IMR-90 (cell line): ENCODE measurements around the gene IFNAR2. TPM values are rescaled to one million over a fixed set of nuclear protein-coding genes. Genes with fewer than 3 reads are reported as not detected.

ENCODE experiments used
- ATAC-seq: fragments of 200-7000 bp; cut with Tn5 transposase; 2 replicates; pipeline ENCODE4 v1.9.1; 2020; ENCODE audit warnings: low read depth, mild to moderate bottlenecking, moderate library complexity
- BruUV-seq: library from RNA; stranded (reverse); fragments of 400-500 nt; replicated peaks from 2 replicates; lab custom pipeline; 2021; lab: Mats Ljungman, UMichigan
- CTCF ChIA-PET: fragments of 300-600 bp; formaldehyde crosslinking; extraction: SDS; loops from one replicate; lab custom pipeline; 2021; ENCODE audit warnings: antibody characterized with exemption; lab: Yijun Ruan, JAX
- POLR2A ChIA-PET: fragments of 300-600 bp; sonication (Branson Sonifier 250); formaldehyde crosslinking; loops from one replicate; lab custom pipeline; 2022; ENCODE audit warnings: antibody characterized with exemption; ENCODE audit not compliant: unreplicated experiment; lab: Charles Lee
- DNase-seq: peaks from one replicate; pipeline ENCODE4 v3.0.0; 2013
- H2AFZ ChIP-seq: replicated peaks from 2 replicates; pipeline ENCODE3; 2013; ENCODE audit warnings: low read length, mild to moderate bottlenecking; ENCODE audit not compliant: poor library complexity
- H2AK5ac ChIP-seq: 2 replicates; pipeline ENCODE4 v1.6.1; 2013; ENCODE audit warnings: low read depth, low read length, inconsistent platforms
- H2AK9ac ChIP-seq: replicated peaks from 2 replicates; pipeline ENCODE3; 2013; ENCODE audit warnings: mild to moderate bottlenecking, low read depth, low read length, moderate library complexity; ENCODE audit not compliant: poor library complexity
- H2BK120ac ChIP-seq: 2 replicates; pipeline ENCODE4 v1.6.1; 2013; ENCODE audit warnings: low read depth, low read length, inconsistent platforms
- H2BK15ac ChIP-seq: 3 replicates; pipeline ENCODE4 v1.6.1; 2013; ENCODE audit warnings: low read depth, low read length, inconsistent platforms
- H2BK20ac ChIP-seq: 2 replicates; pipeline ENCODE4 v1.6.1; 2013; ENCODE audit warnings: low read depth, mild to moderate bottlenecking, inconsistent platforms, low read length, moderate library complexity
- H2BK5ac ChIP-seq: 2 replicates; pipeline ENCODE4 v1.6.1; 2013; ENCODE audit warnings: mild to moderate bottlenecking, low read depth, low read length, inconsistent platforms; ENCODE audit not compliant: poor library complexity, severe bottlenecking
- H3K14ac ChIP-seq: replicated peaks from 2 replicates; pipeline ENCODE4 v1.6.1; 2013; ENCODE audit warnings: low read depth, low read length, inconsistent platforms
- H3K18ac ChIP-seq: 2 replicates; pipeline ENCODE4 v1.6.1; 2013; ENCODE audit warnings: low read depth, low read length, control low read depth
- H3K23ac ChIP-seq: 2 replicates; pipeline ENCODE4 v1.6.1; 2013; ENCODE audit warnings: low read depth, low read length, inconsistent platforms
- H3K27ac ChIP-seq: 2 replicates; pipeline ENCODE4 v1.5.1; 2013; ENCODE audit warnings: mild to moderate bottlenecking, control low read depth, low read length; ENCODE audit not compliant: insufficient read depth
- H3K27me3 ChIP-seq: 2 replicates; pipeline ENCODE4 v1.6.1; 2013; ENCODE audit warnings: low read length; ENCODE audit not compliant: control insufficient read depth, insufficient read depth
- H3K36me3 ChIP-seq: 2 replicates; pipeline ENCODE4 v1.6.1; 2013; ENCODE audit warnings: low read length, mixed read lengths; ENCODE audit not compliant: control insufficient read depth, insufficient read depth
- H3K4ac ChIP-seq: 2 replicates; pipeline ENCODE4 v1.6.1; 2013; ENCODE audit warnings: low read depth, low read length, inconsistent platforms
- H3K4me1 ChIP-seq: 2 replicates; pipeline ENCODE4 v1.6.1; 2013; ENCODE audit warnings: low read length, mixed read lengths; ENCODE audit not compliant: control insufficient read depth, insufficient read depth
- H3K4me2 ChIP-seq: 2 replicates; pipeline ENCODE4 v1.6.1; 2013; ENCODE audit warnings: low read depth, mild to moderate bottlenecking, control low read depth, low read length, moderate library complexity
- H3K4me3 ChIP-seq: 2 replicates; pipeline ENCODE4 v1.5.1; 2013; ENCODE audit warnings: low read depth, mild to moderate bottlenecking, control low read depth, low read length, moderate library complexity; ENCODE audit not compliant: insufficient read depth
- H3K56ac ChIP-seq: 2 replicates; pipeline ENCODE4 v1.6.1; 2013; ENCODE audit warnings: low read length, inconsistent platforms; ENCODE audit not compliant: insufficient read depth; ENCODE audit errors: extremely low read depth
- H3K79me1 ChIP-seq, 2 experiments: 2 replicates each; pipeline ENCODE4 v1.6.1; 2013; ENCODE audit warnings: low read length in 2 of 2, inconsistent platforms in 1 of 2, low read depth in 1 of 2
- H3K9ac ChIP-seq: 2 replicates; pipeline ENCODE4 v1.6.1; 2013; ENCODE audit warnings: low read depth, low read length, control low read depth
- H3K9me1 ChIP-seq: 2 replicates; pipeline ENCODE4 v1.6.1; 2013; ENCODE audit warnings: low read length, inconsistent platforms; ENCODE audit not compliant: insufficient read depth
- H3K9me3 ChIP-seq: 2 replicates; pipeline ENCODE4 v1.6.1; 2013; ENCODE audit warnings: low read length; ENCODE audit not compliant: control insufficient read depth, insufficient read depth
- H4K20me1 ChIP-seq: 2 replicates; pipeline ENCODE4 v1.6.1; 2013; ENCODE audit warnings: low read length, inconsistent platforms; ENCODE audit not compliant: insufficient read depth
- H4K5ac ChIP-seq: 2 replicates; pipeline ENCODE4 v1.6.1; 2013; ENCODE audit warnings: mild to moderate bottlenecking, low read depth, low read length, control low read depth
- H4K8ac ChIP-seq, 2 experiments: 2 replicates each; pipeline ENCODE4 v1.6.1; 2013; ENCODE audit warnings: low read depth in 2 of 2, low read length in 2 of 2, control low read depth in 1 of 2, inconsistent platforms in 1 of 2
- H4K91ac ChIP-seq: 2 replicates; pipeline ENCODE4 v1.6.1; 2013; ENCODE audit warnings: low read depth, low read length, inconsistent platforms; ENCODE audit not compliant: insufficient read depth
- BHLHE40 ChIP-seq: fragments of 150-350 bp; IDR thresholded peaks from 2 replicates; pipeline ENCODE4 v1.6.1; 2016; ENCODE audit warnings: mild to moderate bottlenecking, low read depth, low read length
- CEBPB ChIP-seq: IDR thresholded peaks from 2 replicates; pipeline ENCODE4 v1.6.1; 2012; ENCODE audit warnings: low read depth, low read length, improper control_type of control experiment
- CHD1 ChIP-seq: IDR thresholded peaks from 2 replicates; pipeline ENCODE4 v1.6.1; 2012; ENCODE audit warnings: low read depth, low read length, improper control_type of control experiment
- FOS ChIP-seq: fragments of 150-350 bp; IDR thresholded peaks from 2 replicates; pipeline ENCODE4 v1.6.1; 2016; ENCODE audit warnings: low read depth, low read length
- MAFK ChIP-seq: IDR thresholded peaks from 2 replicates; pipeline ENCODE4 v1.6.1; 2012; ENCODE audit warnings: low read depth, low read length, improper control_type of control experiment
- MAZ ChIP-seq: IDR thresholded peaks from 2 replicates; pipeline ENCODE4 v1.6.1; 2012; ENCODE audit warnings: low read depth, mild to moderate bottlenecking, low read length, improper control_type of control experiment, moderate library complexity, borderline replicate concordance
- MXI1 ChIP-seq: IDR thresholded peaks from 2 replicates; pipeline ENCODE4 v1.6.1; 2012; ENCODE audit warnings: low read depth, mild to moderate bottlenecking, low read length, moderate library complexity, borderline replicate concordance
- NFE2L2 ChIP-seq: fragments of 150-350 bp; IDR thresholded peaks from 2 replicates; pipeline ENCODE4 v1.6.1; 2016; ENCODE audit warnings: low read depth, mild to moderate bottlenecking, low read length
- POLR2A ChIP-seq: IDR thresholded peaks from 2 replicates; pipeline ENCODE4 v1.6.1; 2012; ENCODE audit warnings: mild to moderate bottlenecking, low read depth, low read length
- RAD21 ChIP-seq: IDR thresholded peaks from 2 replicates; pipeline ENCODE4 v1.6.1; 2012; ENCODE audit warnings: low read length, improper control_type of control experiment
- RCOR1 ChIP-seq: IDR thresholded peaks from 2 replicates; pipeline ENCODE4 v1.6.1; 2012; ENCODE audit warnings: mild to moderate bottlenecking, low read length, improper control_type of control experiment; ENCODE audit not compliant: insufficient replicate concordance
- RFX5 ChIP-seq: IDR thresholded peaks from 2 replicates; pipeline ENCODE4 v1.8.0; 2012; ENCODE audit warnings: low read depth, mild to moderate bottlenecking, low read length, moderate library complexity
- SMC3 ChIP-seq: fragments of 150-350 bp; IDR thresholded peaks from 2 replicates; pipeline ENCODE4 v1.6.1; 2016; ENCODE audit warnings: low read depth, mild to moderate bottlenecking, antibody characterized with exemption, low read length, moderate library complexity
- USF2 ChIP-seq: fragments of 150-350 bp; IDR thresholded peaks from 2 replicates; pipeline ENCODE4 v1.6.1; 2017; ENCODE audit warnings: mild to moderate bottlenecking, antibody characterized with exemption, low read length, low read depth
- WGBS, 2 experiments: methylation state at CpG; one replicate each; pipeline versions ENCODE4 v1.1.5 to v1.1.7; 2013; ENCODE audit warnings: missing lambda C conversion rate in 2 of 2; ENCODE audit not compliant: insufficient read length in 1 of 2; ENCODE audit errors: extremely low coverage in 2 of 2; 5-methylcytosine and 5-hydroxymethylcytosine counted together
- dilution Hi-C: fragments of 300-500 bp; cut with HindIII; formaldehyde crosslinking; loops from one replicate; pipeline ENCODE4 v1.14.3; 2018; ENCODE audit warnings: low sequenced_read_pairs; ENCODE audit not compliant: unreplicated experiment
- in situ Hi-C: fragments of 300-500 bp; cut with MboI; formaldehyde crosslinking; loops from 3 replicates; pipeline ENCODE4 v1.14.3; 2019; ENCODE audit warnings: low sequenced_read_pairs, inconsistent platforms, mixed read lengths
- intact Hi-C: fragments of 100-400 bp; cut with micrococcal nuclease; formaldehyde crosslinking; loops from 2 replicates; pipeline ENCODE4 v1.10.0; 2022
- polyA plus RNA-seq, 3 experiments: library from polyadenylated mRNA; depleted of rRNA; stranded (reverse); fragments of >200 nt; gene quantifications; 2 replicates each; pipeline ENCODE4 v1.2.3, GENCODE V29; 2012; ENCODE audit warnings: low replicate concordance in 1 of 3
- total RNA-seq: library from RNA; depleted of rRNA; stranded (reverse); fragments of >200 nt; gene quantifications from 2 replicates; pipeline ENCODE4 v1.2.3, GENCODE V29; 2012
- TF ChIP-seq, protein P1 (sequence below): fragments of 150-350 bp; IDR thresholded peaks from 2 replicates; pipeline ENCODE4 v1.6.1; 2016; ENCODE audit warnings: low read depth, mild to moderate bottlenecking, low read length, moderate library complexity, borderline replicate concordance
- TF ChIP-seq, protein P2 (sequence below): conservative IDR thresholded peaks from 2 replicates; pipeline ENCODE4 v1.5.1; 2012; ENCODE audit warnings: mild to moderate bottlenecking, low read depth, low read length, improper control_type of control experiment

IFNAR2 gene
- total and polyA plus RNA-seq, 2 of the 4 experiments (the other 2 are of a cell fraction), result 6.3 to 13.9 TPM

GRCh38 chr21:33214056-33214455 is 15.7 kb upstream of the IFNAR2 start:
- no peak overlapping the region for H3K23ac ChIP-seq
- H4K5ac ChIP-seq, result no peak overlapping the region
- in situ Hi-C loops (no loop called here), dilution Hi-C loops (no loop called here), intact Hi-C loops (no loop called here)
- H2BK120ac ChIP-seq, result no peak overlapping the region
- WGBS, 2 experiments, result 100% methylated on average over 1 of the region's 1 CpG; no CpG with 5 or more reads in 1 of the 2 experiments
- H2BK20ac ChIP-seq, result no peak overlapping the region
- H3K4ac ChIP-seq, result no peak overlapping the region
- H2BK5ac ChIP-seq, result no peak overlapping the region
- H4K20me1 ChIP-seq, result no peaks in the 10 kb centered on the region
- no peak overlapping the region for H3K9ac ChIP-seq
- no peaks in the 10 kb centered on the region for H3K79me1 ChIP-seq
- POLR2A ChIA-PET, result no interaction called here
- peaks cover 8% of the 10 kb centered on the region for H3K27me3 ChIP-seq
- CTCF ChIA-PET, result no interaction called here
- BruUV-seq, result no TSS peak
- no peaks in the 10 kb centered on the region for H3K36me3 ChIP-seq
- no peak overlapping the region for H2BK15ac ChIP-seq
- no peak overlapping the region for H4K91ac ChIP-seq
- peaks cover 9% of the 10 kb centered on the region for H3K4me1 ChIP-seq
- ATAC-seq (no peak), DNase-seq (no peak)
- no peak overlapping the region for H3K14ac ChIP-seq
- no peak overlapping the region for H4K8ac ChIP-seq
- H3K56ac ChIP-seq, result no peak overlapping the region
- H3K9me3 ChIP-seq, result no peaks in the 10 kb centered on the region
- no peak overlapping the region for H3K18ac ChIP-seq
- H2AK9ac ChIP-seq, result no peak overlapping the region
- H3K27ac ChIP-seq, result no peak overlapping the region
- H2AK5ac ChIP-seq, result no peak overlapping the region
- H2AFZ ChIP-seq, result no peak overlapping the region
- no peak overlapping the region for H3K4me3 ChIP-seq
- peaks cover 3% of the 10 kb centered on the region; the same call in 1 of the 2 replicates for H3K9me1 ChIP-seq
- H3K4me2 ChIP-seq, result no peak overlapping the region
- TF ChIP-seq, protein P1, sequence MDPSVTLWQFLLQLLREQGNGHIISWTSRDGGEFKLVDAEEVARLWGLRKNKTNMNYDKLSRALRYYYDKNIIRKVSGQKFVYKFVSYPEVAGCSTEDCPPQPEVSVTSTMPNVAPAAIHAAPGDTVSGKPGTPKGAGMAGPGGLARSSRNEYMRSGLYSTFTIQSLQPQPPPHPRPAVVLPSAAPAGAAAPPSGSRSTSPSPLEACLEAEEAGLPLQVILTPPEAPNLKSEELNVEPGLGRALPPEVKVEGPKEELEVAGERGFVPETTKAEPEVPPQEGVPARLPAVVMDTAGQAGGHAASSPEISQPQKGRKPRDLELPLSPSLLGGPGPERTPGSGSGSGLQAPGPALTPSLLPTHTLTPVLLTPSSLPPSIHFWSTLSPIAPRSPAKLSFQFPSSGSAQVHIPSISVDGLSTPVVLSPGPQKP, result no peak
- TF ChIP-seq NFE2L2 (no peak), MAFK (no peak), CHD1 (no peak), MXI1 (no peak), FOS (no peak), CEBPB (no peak), USF2 (no peak), RCOR1 (no peak), MAZ (no peak), BHLHE40 (no peak), RFX5 (no peak), POLR2A (no peak), RAD21 (no peak), SMC3 (no peak)
- TF ChIP-seq, protein P2, sequence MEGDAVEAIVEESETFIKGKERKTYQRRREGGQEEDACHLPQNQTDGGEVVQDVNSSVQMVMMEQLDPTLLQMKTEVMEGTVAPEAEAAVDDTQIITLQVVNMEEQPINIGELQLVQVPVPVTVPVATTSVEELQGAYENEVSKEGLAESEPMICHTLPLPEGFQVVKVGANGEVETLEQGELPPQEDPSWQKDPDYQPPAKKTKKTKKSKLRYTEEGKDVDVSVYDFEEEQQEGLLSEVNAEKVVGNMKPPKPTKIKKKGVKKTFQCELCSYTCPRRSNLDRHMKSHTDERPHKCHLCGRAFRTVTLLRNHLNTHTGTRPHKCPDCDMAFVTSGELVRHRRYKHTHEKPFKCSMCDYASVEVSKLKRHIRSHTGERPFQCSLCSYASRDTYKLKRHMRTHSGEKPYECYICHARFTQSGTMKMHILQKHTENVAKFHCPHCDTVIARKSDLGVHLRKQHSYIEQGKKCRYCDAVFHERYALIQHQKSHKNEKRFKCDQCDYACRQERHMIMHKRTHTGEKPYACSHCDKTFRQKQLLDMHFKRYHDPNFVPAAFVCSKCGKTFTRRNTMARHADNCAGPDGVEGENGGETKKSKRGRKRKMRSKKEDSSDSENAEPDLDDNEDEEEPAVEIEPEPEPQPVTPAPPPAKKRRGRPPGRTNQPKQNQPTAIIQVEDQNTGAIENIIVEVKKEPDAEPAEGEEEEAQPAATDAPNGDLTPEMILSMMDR, result no peak
